Activated CD4-positive, alpha-beta T cell treated with anti-CD3 and anti-CD28 coated beads for 36 hours (primary cell): Measurements from ENCODE around the gene PPP4C. TPM values are rescaled to one million over a fixed set of nuclear protein-coding genes. Genes with fewer than 3 reads are reported as not detected.
"Not testable (repeated sequence)": the region's sequence is repeated elsewhere in the genome, so short reads cannot be mapped to it uniquely, and the experiment has no call there.

Source experiments
- ATAC-seq: fragments of 200-7000 bp; cut with Tn5 transposase; one replicate; pipeline ENCODE4 v1.10.0; 2021; ENCODE audit warnings: mild to moderate bottlenecking, moderate library complexity
- CTCF ChIA-PET: fragments of 350-600 bp; sonication (Branson Sonifier 250); formaldehyde crosslinking; loops from one replicate; lab custom pipeline; 2021; ENCODE audit warnings: antibody characterized with exemption; lab: Charles Lee
- POLR2A ChIA-PET: fragments of 350-600 bp; sonication (Branson Sonifier 250); formaldehyde crosslinking; loops from one replicate; lab custom pipeline; 2021; ENCODE audit warnings: antibody characterized with exemption, inconsistent platforms; lab: Charles Lee
- DNase-seq: peaks from one replicate; pipeline ENCODE4 v3.0.0-alpha.2; 2020
- H3K27ac Mint-ChIP-seq: one replicate; pipeline ENCODE4 v1.8.0; 2021; ENCODE audit warnings: mixed read lengths
- H3K27me3 Mint-ChIP-seq: one replicate; pipeline ENCODE4 v1.8.0; 2021; ENCODE audit warnings: mixed read lengths
- H3K36me3 Mint-ChIP-seq: one replicate; pipeline ENCODE4 v1.8.0; 2021; ENCODE audit warnings: low read depth, mixed read lengths
- H3K4me1 Mint-ChIP-seq: one replicate; pipeline ENCODE4 v1.8.0; 2021; ENCODE audit warnings: mixed read lengths
- H3K4me3 Mint-ChIP-seq: one replicate; pipeline ENCODE4 v1.8.0; 2021; ENCODE audit warnings: mild to moderate bottlenecking, moderate library complexity, mixed read lengths
- H3K9me3 Mint-ChIP-seq: one replicate; pipeline ENCODE4 v1.8.0; 2021; ENCODE audit warnings: low read depth, mixed read lengths
- intact Hi-C, 2 experiments: fragments of 100-400 bp; cut with DNase I in 1 of 2; cut with micrococcal nuclease in 1 of 2; formaldehyde crosslinking; loops; one replicate each; pipeline versions ENCODE4 v1.14.2 to v1.15.1; 2022 to 2024; cut with DNase I, micrococcal nuclease
- total RNA-seq, 2 experiments: library from RNA; stranded (reverse); gene quantifications; one replicate each; pipeline ENCODE4 v1.2.3, GENCODE V29; 2021

PPP4C gene
- total RNA-seq, 2 experiments from 2014 or later: 106 to 113 TPM

- ATAC-seq, H3K27ac Mint-ChIP-seq, DNase-seq, H3K27me3 Mint-ChIP-seq, H3K36me3 Mint-ChIP-seq, H3K9me3 Mint-ChIP-seq, POLR2A ChIA-PET, H3K4me3 Mint-ChIP-seq: not testable (repeated sequence)
- intact Hi-C loops: loop anchor here in 1 of 2 experiments (10.0 kb wide), 1 partner anchor 489 kb away; the partner anchor contains the start of gene ZNF689
- H3K4me1 Mint-ChIP-seq: peaks cover 17% of the 10 kb centered on the region
- CTCF ChIA-PET: interaction anchor here (1.9 kb wide), 1 partner anchor 14 kb away, joined by 11 read pairs; no protein-coding TSS in a partner anchor
These were observed 49.9 kb downstream of the PPP4C start for GRCh38 chr16:30125690-30126089.

DNA sequence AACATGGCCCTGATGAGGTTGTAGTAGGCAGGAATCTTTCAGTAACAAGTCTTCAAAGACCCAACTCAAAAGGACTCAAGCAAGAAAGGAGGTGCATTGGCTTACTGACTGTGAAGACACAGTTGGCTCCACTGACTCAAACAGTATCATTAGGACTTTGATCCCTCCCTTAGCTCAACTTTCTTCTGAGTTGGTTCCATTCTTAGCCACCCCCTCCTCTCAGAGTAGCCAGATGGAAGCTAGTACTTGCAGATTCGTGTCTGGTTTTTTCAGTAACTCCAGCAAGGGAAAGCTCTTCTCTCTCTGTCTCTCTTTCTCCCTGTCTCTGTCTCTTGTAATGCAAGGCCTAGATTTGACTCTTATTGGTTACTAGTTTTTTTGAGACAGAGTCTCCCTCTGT, 52.2 kb downstream of the PPP4C start:
- Mint-ChIP-seq H3K4me1 (peaks cover 7% of the 10 kb centered on the region), H3K27me3 (no peaks in the 10 kb centered on the region), H3K36me3 (no peaks in the 10 kb centered on the region), H3K9me3 (no peaks in the 10 kb centered on the region), H3K27ac (no peak overlapping the region), H3K4me3 (no peak overlapping the region)
- ATAC-seq: no peak
- no peak for DNase-seq
- CTCF ChIA-PET: interaction anchor here (0.7 kb wide), 1 partner anchor 12 kb away, joined by 4 read pairs; no protein-coding TSS in a partner anchor
- intact Hi-C loops: loop anchor here in 1 of 2 experiments (10.0 kb wide), 1 partner anchor 487 kb away; the partner anchor contains the start of gene ZNF689
- POLR2A ChIA-PET: no interaction called here

DNA sequence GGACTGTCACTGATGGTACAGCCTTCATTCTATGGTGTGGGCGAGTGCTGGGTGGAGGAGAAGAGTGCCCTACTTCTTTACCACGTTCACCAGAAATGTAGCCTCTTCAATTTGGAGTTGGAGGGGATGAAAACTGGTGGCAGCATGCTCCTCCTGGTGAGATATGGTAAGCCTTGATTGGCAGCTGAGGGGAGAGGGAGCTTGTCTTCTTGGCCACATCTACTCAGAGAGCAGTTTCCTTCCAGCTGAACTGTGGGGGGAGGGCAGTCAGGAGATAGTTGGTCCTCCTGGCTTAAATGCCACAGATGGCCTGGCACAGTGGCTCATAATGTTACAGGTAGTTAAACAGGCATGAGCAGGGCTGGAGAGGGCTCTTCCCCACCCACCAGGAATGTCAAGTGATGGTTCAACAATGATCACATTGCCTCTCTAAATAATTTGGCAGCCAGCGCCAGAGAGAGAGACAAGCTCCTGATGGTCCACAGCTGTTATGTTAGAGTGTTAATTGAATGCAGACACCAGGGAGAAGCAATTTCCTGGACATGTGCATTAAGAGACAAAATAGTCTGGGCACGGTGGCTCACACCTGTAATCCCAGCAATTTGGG, 56.2 kb downstream of the PPP4C start:
- no peaks in the 10 kb centered on the region for H3K27me3 Mint-ChIP-seq
- intact Hi-C loops: no loop called here
- DNase-seq: no peak
- no peak for ATAC-seq
- H3K4me1 Mint-ChIP-seq: no peaks in the 10 kb centered on the region
- ChIA-PET POLR2A (no interaction called here), CTCF (no interaction called here)
- H3K27ac Mint-ChIP-seq: no peak overlapping the region
- no peaks in the 10 kb centered on the region for H3K36me3 Mint-ChIP-seq
- no peak overlapping the region for H3K4me3 Mint-ChIP-seq
- H3K9me3 Mint-ChIP-seq: no peaks in the 10 kb centered on the region

- ATAC-seq (no peak), DNase-seq (no peak)
- intact Hi-C loops: no loop called here
- no peaks in the 10 kb centered on the region for H3K27me3 Mint-ChIP-seq
- H3K36me3 Mint-ChIP-seq: no peaks in the 10 kb centered on the region
- ChIA-PET CTCF (no interaction called here), POLR2A (no interaction called here)
- H3K4me3 Mint-ChIP-seq: no peak overlapping the region
- no peaks in the 10 kb centered on the region for H3K9me3 Mint-ChIP-seq
- no peak overlapping the region for H3K27ac Mint-ChIP-seq
- no peaks in the 10 kb centered on the region for H3K4me1 Mint-ChIP-seq
These were observed 56.8 kb downstream of the PPP4C start for GRCh38 chr16:30132591-30132990.

Other genes starting within 250 kb of the PPP4C start
- 10 to 100 TPM; 35.1 to 50.0 TPM for gene CDIPT, start 212.8 kb upstream of the PPP4C start, total RNA-seq
- gene SEZ6L2, start 176.4 kb upstream of the PPP4C start, total RNA-seq: under 1 TPM; 0.27 to 0.42 TPM
- gene ASPHD1, start 175.5 kb upstream of the PPP4C start, total RNA-seq: 1 to 10 TPM; 2.7 to 3.2 TPM
- 10 to 100 TPM; 30.4 to 33.4 TPM for gene KCTD13, start 149.8 kb upstream of the PPP4C start, total RNA-seq
- gene TMEM219, start 113.9 kb upstream of the PPP4C start, total RNA-seq: 10 to 100 TPM; 34.6 to 42.5 TPM
- 10 to 100 TPM; 24.1 to 24.4 TPM for gene TAOK2, start 102.1 kb upstream of the PPP4C start, total RNA-seq
- 10 to 100 TPM; 25.1 to 36.8 TPM for gene HIRIP3, start 80.4 kb upstream of the PPP4C start, total RNA-seq
- gene INO80E, start 79.8 kb upstream of the PPP4C start, total RNA-seq: 100 to 1,000 TPM in 1 of 2 experiments, 10 to 100 TPM in 1; 80.1 to 106 TPM
- 1 to 10 TPM in 1 of 2 experiments, under 1 TPM in 1; 0.69 to 1.3 TPM for gene DOC2A, start 65.0 kb upstream of the PPP4C start, total RNA-seq
- not detected for gene C16orf92, start 52.8 kb upstream of the PPP4C start, total RNA-seq
- gene TLCD3B, start 44.7 kb upstream of the PPP4C start, total RNA-seq: 1 to 10 TPM; 3.7 to 4.0 TPM
- 1,000 to 10,000 TPM; 2,482 to 3,644 TPM for gene ALDOA, start 10.2 kb upstream of the PPP4C start, total RNA-seq
- gene TBX6, start 15.9 kb downstream of the PPP4C start, total RNA-seq: 1 to 10 TPM; 2.7 to 3.0 TPM
- 10 to 100 TPM; 17.4 to 19.1 TPM for gene YPEL3, start 20.2 kb downstream of the PPP4C start, total RNA-seq
- gene GDPD3, start 37.5 kb downstream of the PPP4C start, total RNA-seq: 1 to 10 TPM; 6.1 to 7.0 TPM
- gene MAPK3, start 47.2 kb downstream of the PPP4C start, total RNA-seq: 10 to 100 TPM; 59.0 to 81.7 TPM
- gene CORO1A, start 107.6 kb downstream of the PPP4C start, total RNA-seq: 1,000 to 10,000 TPM in 1 of 2 experiments, 100 to 1,000 TPM in 1; 997 to 1,175 TPM
- 100 to 1,000 TPM; 188 to 190 TPM for gene BOLA2B, start 117.7 kb downstream of the PPP4C start, total RNA-seq
- 10 to 100 TPM; 24.4 to 99.3 TPM for gene SLX1A, start 117.9 kb downstream of the PPP4C start, total RNA-seq
- 10 to 100 TPM; 17.4 to 18.9 TPM for gene SULT1A3, start 123.3 kb downstream of the PPP4C start, total RNA-seq
- 10 to 100 TPM; 10.5 to 11.3 TPM for gene NPIPB13, start 172.5 kb downstream of the PPP4C start, total RNA-seq